Choroid plexus epithelial cell (primary cell): ENCODE results near the gene NXPE3.

ENCODE experiments used
- DNase-seq: peaks from one replicate; pipeline ENCODE4 v3.0.0-alpha.2; 2010; ENCODE audit warnings: low read depth
- H3K4me3 ChIP-seq: 2 replicates; pipeline ENCODE4 v1.5.1; 2011; ENCODE audit warnings: low read depth, mild to moderate bottlenecking, control low read depth, low read length, moderate library complexity
- TF ChIP-seq, protein P1 (sequence below): conservative IDR thresholded peaks from 2 replicates; pipeline ENCODE4 v1.5.1; 2011; ENCODE audit warnings: low read depth, mild to moderate bottlenecking, control low read depth, inconsistent platforms, low read length, moderate library complexity

NXPE3 gene

DNA sequence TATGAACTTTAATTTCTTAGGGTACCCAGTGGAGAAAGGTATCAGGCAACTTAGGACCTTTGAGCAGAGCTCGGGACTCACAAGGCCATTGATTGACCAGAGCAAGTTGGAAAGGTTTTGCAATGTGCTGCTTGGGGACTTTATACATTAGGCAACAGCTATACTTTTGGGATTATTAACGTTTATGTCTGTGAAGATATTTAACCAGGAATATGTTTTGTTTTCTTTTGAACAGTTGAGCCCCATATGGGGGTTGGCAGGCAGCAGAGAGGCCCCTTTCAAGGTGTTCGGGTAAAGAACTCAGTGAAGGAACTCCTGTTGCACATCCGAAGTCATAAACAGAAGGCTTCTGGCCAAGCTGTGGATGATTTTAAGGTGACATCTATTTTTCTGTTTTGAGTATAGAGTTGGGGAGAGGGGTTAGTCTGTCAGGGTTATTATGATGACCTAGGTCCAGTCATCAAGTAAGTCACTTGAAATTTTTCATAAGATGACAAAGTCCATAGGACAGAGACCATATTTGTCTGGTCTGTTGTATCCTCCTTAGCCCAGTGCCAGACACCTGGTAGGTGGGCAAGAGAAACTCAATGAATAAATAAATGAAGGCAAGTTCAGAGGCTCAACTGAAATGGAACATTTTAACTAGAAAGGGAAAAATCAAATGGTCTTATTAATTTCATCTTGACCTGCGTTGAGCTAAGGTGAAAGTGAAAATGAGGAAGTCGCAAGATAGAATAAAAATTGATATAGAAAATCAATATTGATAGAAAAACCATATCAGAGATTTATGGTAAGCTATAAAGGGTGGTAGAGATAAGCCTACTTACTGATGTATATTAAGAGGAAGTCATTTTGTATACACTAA is 73.1 kb downstream of the NXPE3 start:
- TF ChIP-seq, protein P1, sequence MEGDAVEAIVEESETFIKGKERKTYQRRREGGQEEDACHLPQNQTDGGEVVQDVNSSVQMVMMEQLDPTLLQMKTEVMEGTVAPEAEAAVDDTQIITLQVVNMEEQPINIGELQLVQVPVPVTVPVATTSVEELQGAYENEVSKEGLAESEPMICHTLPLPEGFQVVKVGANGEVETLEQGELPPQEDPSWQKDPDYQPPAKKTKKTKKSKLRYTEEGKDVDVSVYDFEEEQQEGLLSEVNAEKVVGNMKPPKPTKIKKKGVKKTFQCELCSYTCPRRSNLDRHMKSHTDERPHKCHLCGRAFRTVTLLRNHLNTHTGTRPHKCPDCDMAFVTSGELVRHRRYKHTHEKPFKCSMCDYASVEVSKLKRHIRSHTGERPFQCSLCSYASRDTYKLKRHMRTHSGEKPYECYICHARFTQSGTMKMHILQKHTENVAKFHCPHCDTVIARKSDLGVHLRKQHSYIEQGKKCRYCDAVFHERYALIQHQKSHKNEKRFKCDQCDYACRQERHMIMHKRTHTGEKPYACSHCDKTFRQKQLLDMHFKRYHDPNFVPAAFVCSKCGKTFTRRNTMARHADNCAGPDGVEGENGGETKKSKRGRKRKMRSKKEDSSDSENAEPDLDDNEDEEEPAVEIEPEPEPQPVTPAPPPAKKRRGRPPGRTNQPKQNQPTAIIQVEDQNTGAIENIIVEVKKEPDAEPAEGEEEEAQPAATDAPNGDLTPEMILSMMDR: no peak
- peak overlapping the region; percentile 87 for H3K4me3 ChIP-seq
- DNase-seq: no peak

DNA sequence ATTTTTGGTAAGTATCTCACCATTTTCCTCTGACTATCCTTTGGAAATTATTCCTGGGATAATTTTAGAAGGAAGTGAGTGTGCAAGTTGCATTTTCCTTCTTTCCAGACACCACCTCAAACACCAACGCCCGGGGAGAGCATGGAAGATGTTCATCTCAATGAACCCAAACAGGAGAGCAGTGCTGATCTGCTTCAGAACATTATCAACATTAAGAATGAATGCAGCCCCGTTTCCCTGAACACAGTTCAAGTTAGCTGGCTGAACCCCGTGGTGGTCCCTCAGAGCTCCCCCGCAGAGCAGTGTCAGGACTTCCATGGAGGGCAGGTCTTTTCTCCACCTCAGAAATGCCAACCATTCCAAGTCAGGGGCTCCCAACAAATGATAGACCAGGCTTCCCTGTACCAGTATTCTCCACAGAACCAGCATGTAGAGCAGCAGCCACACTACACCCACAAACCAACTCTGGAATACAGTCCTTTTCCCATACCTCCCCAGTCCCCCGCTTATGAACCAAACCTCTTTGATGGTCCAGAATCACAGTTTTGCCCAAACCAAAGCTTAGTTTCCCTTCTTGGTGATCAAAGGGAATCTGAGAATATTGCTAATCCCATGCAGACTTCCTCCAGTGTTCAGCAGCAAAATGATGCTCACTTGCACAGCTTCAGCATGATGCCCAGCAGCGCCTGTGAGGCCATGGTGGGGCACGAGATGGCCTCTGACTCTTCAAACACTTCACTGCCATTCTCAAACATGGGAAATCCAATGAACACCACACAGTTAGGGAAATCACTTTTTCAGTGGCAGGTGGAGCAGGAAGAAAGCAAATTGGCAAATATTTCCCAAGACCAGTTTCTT is 74.2 kb downstream of the NXPE3 start:
- DNase-seq: no peak
- TF ChIP-seq, protein P1: no peak
- H3K4me3 ChIP-seq: peak overlapping the region; percentile 3

DNA sequence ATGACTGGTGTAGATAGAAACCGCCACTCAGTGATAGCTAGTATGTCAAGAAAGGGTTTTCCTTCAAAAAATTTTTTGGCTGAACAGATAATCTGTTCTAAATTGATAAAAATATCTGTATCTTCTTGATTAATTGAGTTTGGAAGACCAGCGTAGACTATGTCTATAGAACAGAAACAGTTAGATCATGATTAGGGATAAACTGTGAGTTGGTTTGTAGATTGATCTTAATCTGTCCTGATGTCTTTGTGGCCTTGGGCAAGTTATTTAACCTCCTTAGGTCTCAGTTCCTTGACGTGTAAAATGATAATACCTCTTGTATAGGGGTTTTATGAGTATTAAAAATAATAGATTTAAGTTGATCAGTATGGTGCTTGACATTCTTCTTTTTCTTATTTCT is 75.0 kb downstream of the NXPE3 start:
- TF ChIP-seq, protein P1: no peak
- no peak overlapping the region for H3K4me3 ChIP-seq
- DNase-seq: no peak

DNA sequence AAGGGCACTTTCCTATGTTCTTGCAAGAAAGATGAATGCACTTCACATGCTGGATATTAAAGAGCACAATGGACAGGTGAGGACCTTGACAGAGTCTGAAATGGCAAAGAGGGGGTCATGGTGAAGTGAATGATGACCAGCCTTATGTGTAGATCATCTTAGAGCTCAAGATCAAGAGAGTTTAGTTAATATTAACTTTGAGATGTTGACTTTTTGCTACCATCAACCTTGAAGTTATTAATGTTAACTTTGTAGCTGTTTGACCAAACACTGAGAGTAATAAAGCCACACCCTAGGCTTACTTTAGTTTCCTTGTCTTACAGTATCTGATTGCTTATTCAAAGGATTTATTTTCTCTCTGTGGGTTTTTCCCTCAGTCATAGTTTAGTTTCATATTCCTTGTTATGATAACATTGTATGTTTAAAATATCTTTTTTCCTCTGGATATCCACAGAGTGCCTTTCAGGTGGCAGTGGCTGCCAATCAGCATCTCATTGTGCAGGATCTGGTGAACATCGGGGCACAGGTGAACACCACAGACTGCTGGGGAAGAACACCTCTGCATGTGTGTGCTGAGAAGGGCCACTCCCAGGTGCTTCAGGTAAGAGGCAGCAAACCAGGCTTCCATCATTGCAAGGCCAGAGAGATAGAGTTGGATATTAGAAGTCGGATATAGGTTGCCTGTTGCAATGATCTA is 75.7 kb downstream of the NXPE3 start:
- DNase-seq: no peak
- TF ChIP-seq, protein P1: no peak
- no peak overlapping the region for H3K4me3 ChIP-seq

DNA sequence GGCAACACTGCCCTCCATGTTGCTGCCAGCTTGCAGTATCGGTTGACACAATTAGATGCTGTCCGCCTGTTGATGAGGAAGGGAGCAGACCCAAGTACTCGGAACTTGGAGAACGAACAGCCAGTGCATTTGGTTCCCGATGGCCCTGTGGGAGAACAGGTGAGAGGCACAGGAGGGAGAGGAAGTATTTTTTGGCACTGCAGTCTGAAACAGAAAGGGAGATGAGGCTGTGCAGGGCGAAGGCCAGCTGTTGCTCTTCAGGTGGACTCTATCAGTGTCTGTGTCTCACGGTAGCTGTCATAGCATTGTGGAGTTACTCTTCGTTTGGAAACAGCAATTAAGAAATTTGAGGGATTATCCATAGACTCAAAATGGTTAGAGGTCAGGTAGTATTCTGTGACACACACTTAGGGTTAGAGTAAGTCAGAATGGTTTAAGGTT is 78.3 kb downstream of the NXPE3 start:
- DNase-seq: no peak
- TF ChIP-seq, protein P1: no peak
- no peak overlapping the region for H3K4me3 ChIP-seq

DNA sequence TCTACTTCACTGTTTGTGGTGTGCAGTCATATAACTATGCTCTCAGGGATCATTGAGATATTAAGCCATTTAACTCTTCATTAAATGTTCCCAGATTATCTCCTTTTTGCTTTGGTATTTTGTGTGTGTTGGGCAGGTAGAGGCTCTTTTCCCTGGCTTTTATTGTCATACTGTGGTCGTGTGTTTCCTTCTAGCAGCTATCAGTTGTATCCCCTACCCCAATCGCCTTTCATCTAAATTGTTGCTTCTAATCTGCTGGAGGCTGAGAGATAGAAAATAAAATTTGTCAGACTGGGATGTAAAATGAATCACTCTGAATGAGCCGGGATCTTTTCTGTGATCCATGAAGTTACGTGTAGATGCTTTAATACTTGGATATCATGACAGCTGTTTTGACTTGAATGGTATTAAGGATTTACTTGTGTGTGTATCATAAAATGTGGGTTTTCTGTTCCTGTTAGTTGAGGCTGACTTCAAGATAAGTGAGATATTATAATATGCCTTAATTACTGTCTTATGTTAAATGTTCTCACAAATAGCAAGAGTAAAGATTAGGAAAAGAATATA is 79.5 kb downstream of the NXPE3 start:
- no peak overlapping the region for H3K4me3 ChIP-seq
- DNase-seq: no peak
- TF ChIP-seq, protein P1: no peak
